CD14-positive monocyte (primary cell): ENCODE data around the gene SPNS1. TPM values are rescaled to one million over a fixed set of nuclear protein-coding genes. Genes with fewer than 3 reads are reported as not detected.

Experiments
- DNase-seq, 3 donors: peaks; one replicate each; pipeline ENCODE4 v3.0.0-alpha.2; 2011 to 2022
- H2AFZ ChIP-seq: 2 replicates; pipeline ENCODE4 v1.6.0; 2012; ENCODE audit warnings: mild to moderate bottlenecking, low read depth, low read length, inconsistent platforms; ENCODE audit not compliant: insufficient read depth, poor library complexity, severe bottlenecking
- H3K27ac ChIP-seq, 2 donors: 1 replicate in 1 of 2; 2 replicates in 1 of 2; pipeline ENCODE4 v1.5.1; 2012 to 2013; ENCODE audit warnings: low read length in 2 of 2, control low read depth in 1 of 2, inconsistent platforms in 1 of 2, low read depth in 1 of 2, mild to moderate bottlenecking in 1 of 2
- H3K27me3 ChIP-seq, 2 donors: one replicate each; pipeline versions ENCODE4 v1.6.0 to v1.6.1; 2011 to 2013; ENCODE audit warnings: low read length in 2 of 2; ENCODE audit not compliant: control insufficient read depth in 2 of 2, insufficient read depth in 2 of 2
- H3K36me3 ChIP-seq, 2 donors: replicated peaks in 1 of 2; 1 replicate in 1 of 2; 2 replicates in 1 of 2; pipeline versions ENCODE4 v1.5.1 to v1.6.1; 2012 to 2013; ENCODE audit warnings: low read length in 2 of 2, control low read depth in 1 of 2, inconsistent platforms in 1 of 2, mild to moderate bottlenecking in 1 of 2; ENCODE audit not compliant: insufficient read depth in 2 of 2, control insufficient read depth in 1 of 2
- H3K4me1 ChIP-seq, 2 donors: 1 replicate in 1 of 2; 2 replicates in 1 of 2; pipeline versions ENCODE4 v1.5.1 to v1.6.1; 2012 to 2013; ENCODE audit warnings: low read length in 2 of 2, control low read depth in 1 of 2, inconsistent platforms in 1 of 2, mild to moderate bottlenecking in 1 of 2, moderate library complexity in 1 of 2; ENCODE audit not compliant: insufficient read depth in 2 of 2, control insufficient read depth in 1 of 2
- H3K4me2 ChIP-seq: replicated peaks from 2 replicates; pipeline ENCODE3; 2012; ENCODE audit warnings: low read length, moderate library complexity, mild to moderate bottlenecking; ENCODE audit not compliant: poor library complexity, severe bottlenecking; ENCODE audit errors: extremely low read depth
- H3K4me3 ChIP-seq, 3 experiments: fragments of 200-600 bp in 1 of 3; sonication (generic) in 1 of 3; replicated peaks in 1 of 3; 1 replicate in 2 of 3; 2 replicates in 1 of 3; pipeline ENCODE4 v1.5.1; 2011 to 2013; ENCODE audit warnings: low read length in 3 of 3, mild to moderate bottlenecking in 3 of 3, control low read depth in 2 of 3, low read depth in 2 of 3, inconsistent platforms in 1 of 3, moderate library complexity in 1 of 3
- H3K79me2 ChIP-seq: 2 replicates; pipeline ENCODE4 v1.6.0; 2012; ENCODE audit warnings: mild to moderate bottlenecking, control low read depth, inconsistent platforms, low read length, moderate library complexity; ENCODE audit not compliant: insufficient read depth
- H3K9ac ChIP-seq: 2 replicates; pipeline ENCODE4 v1.6.0; 2017; ENCODE audit warnings: low read length, mild to moderate bottlenecking; ENCODE audit not compliant: insufficient read depth, poor library complexity, severe bottlenecking
- H3K9me3 ChIP-seq, 2 donors: replicated peaks in 1 of 2; 1 replicate in 1 of 2; 2 replicates in 1 of 2; pipeline versions ENCODE4 v1.5.1 to v1.6.1; 2012 to 2013; ENCODE audit warnings: low read length in 2 of 2, control low read depth in 1 of 2; ENCODE audit not compliant: control insufficient read depth in 1 of 2, insufficient read depth in 1 of 2
- H4K20me1 ChIP-seq: 2 replicates; pipeline ENCODE4 v1.6.0; 2012; ENCODE audit warnings: mild to moderate bottlenecking, low read length, control low read depth, moderate library complexity; ENCODE audit not compliant: insufficient read depth
- H3K27ac Mint-ChIP-seq, 7 donors: one replicate each; pipeline ENCODE4 v1.8.0; 2020; ENCODE audit warnings: mild to moderate bottlenecking in 7 of 7, mixed read lengths in 7 of 7, moderate library complexity in 6 of 7, inconsistent platforms in 2 of 7
- H3K27me3 Mint-ChIP-seq, 3 donors: one replicate each; pipeline ENCODE4 v1.8.0; 2021 to 2022; ENCODE audit warnings: low read depth in 3 of 3, mild to moderate bottlenecking in 3 of 3, mixed read lengths in 3 of 3, moderate library complexity in 3 of 3, inconsistent platforms in 1 of 3
- H3K36me3 Mint-ChIP-seq, 2 donors: one replicate each; pipeline ENCODE4 v1.8.0; 2020; ENCODE audit warnings: mixed read lengths in 2 of 2, inconsistent platforms in 1 of 2, mild to moderate bottlenecking in 1 of 2
- H3K4me1 Mint-ChIP-seq: one replicate; pipeline ENCODE4 v1.8.0; 2020; ENCODE audit warnings: mild to moderate bottlenecking, mixed read lengths
- H3K4me3 Mint-ChIP-seq, 2 donors: one replicate each; pipeline ENCODE4 v1.8.0; 2020; ENCODE audit warnings: mild to moderate bottlenecking in 2 of 2, mixed read lengths in 2 of 2, moderate library complexity in 1 of 2
- H3K9me3 Mint-ChIP-seq, 7 donors: one replicate each; pipeline ENCODE4 v1.8.0; 2020 to 2022; ENCODE audit warnings: mixed read lengths in 7 of 7, mild to moderate bottlenecking in 6 of 7, moderate library complexity in 6 of 7, inconsistent platforms in 2 of 7
- CTCF ChIP-seq: fragments of 200-600 bp; IDR thresholded peaks from one replicate; pipeline ENCODE4 v1.8.0; 2022; ENCODE audit warnings: antibody characterized with exemption, mild to moderate bottlenecking
- WGBS: methylation state at CpG from one replicate; pipeline ENCODE4 v1.1.5; 2013; ENCODE audit warnings: missing lambda C conversion rate; ENCODE audit not compliant: insufficient coverage; 5-methylcytosine and 5-hydroxymethylcytosine counted together
- intact Hi-C, 2 donors: fragments of 100-400 bp; cut with micrococcal nuclease; formaldehyde crosslinking; loops; one replicate each; pipeline versions ENCODE4 v1.15.0 to v1.15.1; 2023
- polyA plus RNA-seq, 3 donors: library from polyadenylated mRNA; depleted of rRNA in 1 of 3; unstranded in 2 of 3; stranded (reverse) in 1 of 3; fragments of 300-500 nt in 2 of 3; fragments of >200 nt in 1 of 3; fragmentation: Illumina TruSeq in 2 of 3; gene quantifications; 1 replicate in 2 of 3; 2 replicates in 1 of 3; pipeline ENCODE4 v1.2.3, GENCODE V29; 2012 to 2021

The SPNS1 gene
- polyA plus RNA-seq, 3 donors = 93.4 to 104 (median 97.2) TPM

GRCh38 chr16:29025218-29025617 lies 50.6 kb downstream of the SPNS1 start:
- intact Hi-C loops = no loop called here
- Histone ChIP-seq H3K79me2 (no peaks in the 10 kb centered on the region), H4K20me1 (no peaks in the 10 kb centered on the region), H3K9ac (no peak overlapping the region), H3K4me1 (peaks cover 0 to 5% of the 10 kb centered on the region in 2 donors), H3K36me3 (no peaks in the 10 kb centered on the region), H2AFZ (no peak overlapping the region), H3K27me3 (no peaks in the 10 kb centered on the region), H3K27ac (no peak overlapping the region), H3K4me3 (no peak overlapping the region), H3K9me3 (no peaks in the 10 kb centered on the region), H3K4me2 (no peak overlapping the region)
- H3K36me3 Mint-ChIP-seq = no peaks in the 10 kb centered on the region
- H3K4me1 Mint-ChIP-seq = peaks cover 9% of the 10 kb centered on the region
- no CpG with 5 or more reads among the region's 5 CpGs for WGBS
- TF ChIP-seq CTCF = no peak
- H3K27ac Mint-ChIP-seq = no peak overlapping the region
- no peak overlapping the region for H3K4me3 Mint-ChIP-seq
- H3K9me3 Mint-ChIP-seq = no peaks in the 10 kb centered on the region
- peaks cover 6 to 8% (median 7%) of the 10 kb centered on the region in 3 donors for H3K27me3 Mint-ChIP-seq
- no peak for DNase-seq

- TF ChIP-seq CTCF = no peak
- H2AFZ ChIP-seq = no peak overlapping the region
- peaks cover 6 to 8% (median 7%) of the 10 kb centered on the region in 3 donors for H3K27me3 Mint-ChIP-seq
- H4K20me1 ChIP-seq = no peaks in the 10 kb centered on the region
- no peak overlapping the region for H3K4me3 ChIP-seq
- peaks cover 9% of the 10 kb centered on the region for H3K4me1 Mint-ChIP-seq
- H3K9ac ChIP-seq = no peak overlapping the region
- H3K9me3 Mint-ChIP-seq = no peaks in the 10 kb centered on the region
- H3K36me3 Mint-ChIP-seq = no peaks in the 10 kb centered on the region
- intact Hi-C loops = no loop called here
- H3K4me3 Mint-ChIP-seq = no peak overlapping the region
- no peak for DNase-seq
- 100% methylated on average over 1 of the region's 4 CpGs for WGBS
- no peak overlapping the region for H3K27ac ChIP-seq
- H3K27ac Mint-ChIP-seq = no peak overlapping the region
- H3K9me3 ChIP-seq = no peaks in the 10 kb centered on the region
- H3K36me3 ChIP-seq = no peaks in the 10 kb centered on the region
- H3K4me1 ChIP-seq = peaks cover 0 to 5% of the 10 kb centered on the region in 2 donors
- H3K4me2 ChIP-seq = no peak overlapping the region
- H3K27me3 ChIP-seq = no peaks in the 10 kb centered on the region
- no peaks in the 10 kb centered on the region for H3K79me2 ChIP-seq
Measured at GRCh38 chr16:29025735-29026134, 51.2 kb downstream of the SPNS1 start.
